HEK293 (cell line): Measurements from ENCODE around the gene R3HDM2.

Experiments used
- CTCF ChIP-seq: fragments of 450-650 bp; formaldehyde crosslinking; IDR thresholded peaks from 2 replicates; pipeline ENCODE4 v1.5.1; 2016; ENCODE audit warnings: missing biosample characterization, missing genetic modification characterization
- HOXC10 ChIP-seq: sonication (generic); formaldehyde crosslinking; IDR thresholded peaks from 2 replicates; pipeline ENCODE4 v1.8.1; 2023; ENCODE audit warnings: mild to moderate bottlenecking, missing genetic modification reagents
- KLF10 ChIP-seq: fragments of 450-650 bp; IDR thresholded peaks from 2 replicates; pipeline ENCODE4 v1.5.1; 2018; ENCODE audit warnings: missing biosample characterization, mild to moderate bottlenecking, missing genetic modification characterization
- PATZ1 ChIP-seq: fragments of 450-650 bp; formaldehyde crosslinking; IDR thresholded peaks from 2 replicates; pipeline ENCODE4 v1.5.1; 2016; ENCODE audit warnings: missing biosample characterization, missing genetic modification characterization
- PBX3 ChIP-seq: sonication (generic); formaldehyde crosslinking; IDR thresholded peaks from 2 replicates; pipeline ENCODE4 v1.8.1; 2022; ENCODE audit warnings: mild to moderate bottlenecking, moderate library complexity, missing genetic modification reagents
- PRDM1 ChIP-seq: fragments of 450-650 bp; formaldehyde crosslinking; IDR thresholded peaks from 2 replicates; pipeline ENCODE4; 2016; ENCODE audit warnings: missing biosample characterization, missing genetic modification characterization
- PRDM2 ChIP-seq: fragments of 450-650 bp; formaldehyde crosslinking; IDR thresholded peaks from 2 replicates; pipeline ENCODE4 v1.5.1; 2016; ENCODE audit warnings: missing biosample characterization, missing genetic modification characterization, borderline replicate concordance
- ZBTB17 ChIP-seq: fragments of 450-650 bp; formaldehyde crosslinking; IDR thresholded peaks from 2 replicates; pipeline ENCODE4 v1.5.1; 2016; ENCODE audit warnings: missing biosample characterization, missing genetic modification characterization
- ZBTB48 ChIP-seq: fragments of 450-650 bp; formaldehyde crosslinking; IDR thresholded peaks from 2 replicates; pipeline ENCODE4 v1.5.1; 2016; ENCODE audit warnings: missing biosample characterization, missing genetic modification characterization
- ZBTB8A ChIP-seq: fragments of 450-650 bp; formaldehyde crosslinking; IDR thresholded peaks from 2 replicates; pipeline ENCODE4 v1.5.1; 2016; ENCODE audit warnings: missing biosample characterization, missing genetic modification characterization
- ZNF121 ChIP-seq: fragments of 450-650 bp; formaldehyde crosslinking; IDR thresholded peaks from 2 replicates; pipeline ENCODE4 v1.5.1; 2016; ENCODE audit warnings: missing biosample characterization, missing genetic modification characterization
- ZNF148 ChIP-seq: fragments of 450-650 bp; formaldehyde crosslinking; IDR thresholded peaks from 2 replicates; pipeline ENCODE4 v1.5.0; 2017; ENCODE audit warnings: missing biosample characterization, missing genetic modification characterization, borderline replicate concordance
- ZNF18 ChIP-seq: fragments of 450-650 bp; formaldehyde crosslinking; IDR thresholded peaks from 2 replicates; pipeline ENCODE4 v1.5.1; 2016; ENCODE audit warnings: missing biosample characterization, missing genetic modification characterization
- ZNF274 ChIP-seq, 2 experiments: fragments of 200-500 bp in 1 of 2; fragments of 450-650 bp in 1 of 2; sonication (Bioruptor generic) in 1 of 2; formaldehyde crosslinking in 1 of 2; IDR thresholded peaks; 2 replicates each; pipeline versions ENCODE4 v1.5.1 to v1.6.1; 2014 to 2016; ENCODE audit warnings: borderline replicate concordance in 1 of 2, inconsistent platforms in 1 of 2, low read length in 1 of 2, missing biosample characterization in 1 of 2, missing genetic modification characterization in 1 of 2
- ZNF521 ChIP-seq: fragments of 450-650 bp; formaldehyde crosslinking; IDR thresholded peaks from 2 replicates; pipeline ENCODE4 v1.5.1; 2017; ENCODE audit warnings: missing biosample characterization, mild to moderate bottlenecking, missing genetic modification characterization
- ZNF544 ChIP-seq: fragments of 450-650 bp; formaldehyde crosslinking; IDR thresholded peaks from 2 replicates; pipeline ENCODE4 v1.5.0; 2017; ENCODE audit warnings: missing biosample characterization, missing genetic modification characterization
- ZNF600 ChIP-seq: fragments of 450-650 bp; formaldehyde crosslinking; IDR thresholded peaks from 2 replicates; pipeline ENCODE4 v1.5.1; 2016; ENCODE audit warnings: missing biosample characterization, missing genetic modification characterization
- ZNF626 ChIP-seq: fragments of 450-650 bp; sonication (Bioruptor Pico); formaldehyde crosslinking; IDR thresholded peaks from 2 replicates; pipeline ENCODE4 v1.5.1; 2018; ENCODE audit warnings: missing biosample characterization, missing genetic modification characterization, inconsistent platforms
- ZNF645 ChIP-seq: fragments of 450-650 bp; formaldehyde crosslinking; IDR thresholded peaks from 2 replicates; pipeline ENCODE4; 2016; ENCODE audit warnings: missing biosample characterization, missing genetic modification characterization
- ZNF768 ChIP-seq: fragments of 450-650 bp; formaldehyde crosslinking; IDR thresholded peaks from 2 replicates; pipeline ENCODE4 v1.5.1; 2018; ENCODE audit warnings: missing biosample characterization, mild to moderate bottlenecking, missing genetic modification characterization
- ZNF785 ChIP-seq: fragments of 450-650 bp; formaldehyde crosslinking; IDR thresholded peaks from 2 replicates; pipeline ENCODE4 v1.5.1; 2016; ENCODE audit warnings: missing biosample characterization, missing genetic modification characterization

The R3HDM2 gene

GRCh38 chr12:57216014-57216911, 214.6 kb downstream of the R3HDM2 start, which contains the start of gene NXPH4 (continued):
- no peak for TF ChIP-seq ZNF645
- TF ChIP-seq ZNF18 (tag by site-specific recombination), result no peak
- TF ChIP-seq ZNF600 (tag by site-specific recombination), result peak; percentile 70; the same call in 1 of the 2 replicates
- TF ChIP-seq CTCF (tag by site-specific recombination), result peak; percentile 48; the same call in 1 of the 2 replicates
- TF ChIP-seq ZNF121 (tag by site-specific recombination), result no peak
- no peak for TF ChIP-seq PRDM2 (tag by site-specific recombination)
- TF ChIP-seq ZBTB17 (tag by site-specific recombination), result peak; percentile 77
- TF ChIP-seq HOXC10 (CRISPR knock-in tag), result no peak
- no peak for TF ChIP-seq ZNF521 (tag by site-specific recombination)
- TF ChIP-seq ZNF785 (tag by site-specific recombination), result no peak
- peak; percentile 2; the same call in 1 of the 2 replicates for TF ChIP-seq ZBTB48 (tag by site-specific recombination)
- peak; percentile 88 for TF ChIP-seq ZBTB8A (tag by site-specific recombination)
- TF ChIP-seq ZNF148 (tag by site-specific recombination), result no peak
- no peak for TF ChIP-seq ZNF626
- 0 out of 2 replicates have a peak, but pooled peaks have one; percentile 42 for TF ChIP-seq PRDM1 (tag by site-specific recombination)
- no peak for TF ChIP-seq ZNF274 (IDR thresholded peaks at IDR 0.05; ENCODE audit: low read length)
- TF ChIP-seq ZNF274 (tag by site-specific recombination; IDR thresholded peaks at IDR 0.05; ENCODE audit: borderline replicate concordance), result no peak
- no peak for TF ChIP-seq PBX3 (CRISPR knock-in tag)
- TF ChIP-seq KLF10 (tag by site-specific recombination), result peak; percentile 93
- TF ChIP-seq ZNF544 (tag by site-specific recombination), result no peak
- TF ChIP-seq ZNF768 (tag by site-specific recombination), result no peak
- TF ChIP-seq PATZ1, result peak; percentile 94; the same call in 1 of the 2 replicates
